Stimulated activated CD8-positive, alpha-beta memory T cell treated with anti-CD3 and anti-CD28 coated beads, Interleukin-4, amount 100 ng/mL, for 4 hours (primary cell): Measurements from ENCODE around the gene SMARCD1.

Experiments used
- DNase-seq, 2 donors: peaks; one replicate each; pipeline ENCODE4 v3.0.0-alpha.2; 2020; ENCODE audit warnings: low read depth in 2 of 2, low spot score in 1 of 2

The SMARCD1 gene

GRCh38 chr12:50057000-50057841, 27.9 kb upstream of the SMARCD1 start, which contains the start of gene ASIC1:
ASIC1 (plus strand) TSS chr12:50057596; CDS start chr12:50058767, 1,171 bp downstream.
- peak in 1 of 2 donors; percentile 18 for DNase-seq

- no peak for DNase-seq
Observed at GRCh38 chr12:50057896-50058670, 27.1 kb upstream of the SMARCD1 start.

- DNase-seq, result no peak
Observed at GRCh38 chr12:50058743-50059312, 26.3 kb upstream of the SMARCD1 start.

- peak in 1 of 2 donors; percentile 63 for DNase-seq
Observed at GRCh38 chr12:50059440-50060119, 25.6 kb upstream of the SMARCD1 start.

- no peak for DNase-seq
Observed at GRCh38 chr12:50060120-50060468, 25.0 kb upstream of the SMARCD1 start.

- no peak for DNase-seq
Observed at GRCh38 chr12:50061171-50061570, 24.0 kb upstream of the SMARCD1 start.

GRCh38 chr12:50061946-50062686, 23.0 kb upstream of the SMARCD1 start:
- no peak for DNase-seq

- DNase-seq, result no peak
Observed at GRCh38 chr12:50062728-50063460, 22.2 kb upstream of the SMARCD1 start.

- DNase-seq, result no peak
Observed at GRCh38 chr12:50065726-50066310, 19.3 kb upstream of the SMARCD1 start.

- no peak for DNase-seq
Observed at GRCh38 chr12:50066402-50066801, 18.7 kb upstream of the SMARCD1 start.

GRCh38 chr12:50069069-50069468, 16.1 kb upstream of the SMARCD1 start:
- no peak for DNase-seq

GRCh38 chr12:50069539-50069938, 15.6 kb upstream of the SMARCD1 start:
- no peak for DNase-seq

- DNase-seq, result peak; percentile 29 to 43
Observed at GRCh38 chr12:50070314-50071060, 14.7 kb upstream of the SMARCD1 start.

GRCh38 chr12:50072198-50072907, 12.8 kb upstream of the SMARCD1 start:
- DNase-seq, result no peak

- no peak for DNase-seq
Observed at GRCh38 chr12:50073206-50073605, 11.9 kb upstream of the SMARCD1 start.

- no peak for DNase-seq
Observed at GRCh38 chr12:50073712-50074111, 11.4 kb upstream of the SMARCD1 start.

- peak; percentile 58 to 62 for DNase-seq
Observed at GRCh38 chr12:50074936-50075807, 10.0 kb upstream of the SMARCD1 start.
